GM19328 (cell line): Measurements from ENCODE around the gene EFNA2.

ENCODE experiments used
- ATAC-seq: cut with Tn5 transposase; IDR thresholded peaks from one replicate; pipeline ENCODE4 v1.9.1; 2021; ENCODE audit warnings: mild to moderate bottlenecking, moderate library complexity; ENCODE audit not compliant: unreplicated experiment

Gene EFNA2

DNA sequence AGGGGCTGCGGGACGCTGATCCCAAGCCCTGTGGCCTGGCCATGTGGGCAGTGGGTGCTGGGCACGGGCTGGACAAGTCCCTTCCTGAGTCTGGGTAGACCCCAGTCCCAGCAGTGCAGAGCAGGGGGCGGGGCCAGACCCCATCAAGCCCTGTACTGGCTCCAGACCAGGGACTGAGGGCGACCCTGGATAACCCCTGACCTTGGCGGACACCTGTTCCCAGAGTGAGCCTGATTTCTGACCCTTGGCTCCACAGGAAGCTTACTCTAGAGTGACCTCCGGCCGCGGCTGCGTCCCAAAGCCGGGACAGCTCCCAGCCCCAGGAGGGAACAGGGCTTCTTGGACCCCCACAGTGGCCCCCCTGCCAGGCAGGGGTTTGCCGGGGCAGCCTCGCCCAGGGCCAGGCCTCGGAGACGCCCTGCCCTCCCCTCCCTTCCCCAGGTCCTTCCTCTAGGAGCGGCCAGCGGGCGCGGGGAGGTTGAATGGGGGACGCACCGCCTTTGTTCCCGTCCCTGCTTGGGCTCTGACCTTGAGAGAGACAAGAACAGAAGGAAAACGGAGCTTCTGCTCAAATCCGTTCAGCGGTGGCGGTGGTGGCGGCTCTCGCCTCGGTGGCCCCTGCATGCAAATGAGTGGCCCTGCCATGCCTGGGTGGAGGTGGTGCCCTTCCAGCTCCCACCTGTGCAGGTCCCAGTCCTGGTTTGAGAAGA lies 2.3 kb upstream of the EFNA2 start:
- ATAC-seq, result no peak

DNA sequence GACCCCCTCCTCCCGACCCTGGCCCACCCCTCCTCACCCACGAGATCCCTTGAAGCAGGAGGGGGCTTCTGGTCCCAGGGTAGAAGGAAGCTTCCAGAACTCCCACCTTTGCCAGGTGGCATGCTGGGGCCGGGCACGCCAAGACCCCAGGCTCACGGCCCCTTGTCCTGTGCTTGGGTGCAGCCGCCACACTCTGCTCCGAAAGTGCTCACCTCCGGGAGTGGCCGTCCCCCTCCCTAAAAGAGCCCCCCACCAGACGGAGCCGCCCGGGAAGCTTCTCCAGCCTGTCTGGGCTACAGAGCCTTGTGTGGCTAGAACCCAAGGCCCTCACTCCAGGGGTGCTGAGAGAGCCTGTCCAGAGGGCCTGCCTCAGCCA lies 1.8 kb upstream of the EFNA2 start:
- ATAC-seq, result no peak

DNA sequence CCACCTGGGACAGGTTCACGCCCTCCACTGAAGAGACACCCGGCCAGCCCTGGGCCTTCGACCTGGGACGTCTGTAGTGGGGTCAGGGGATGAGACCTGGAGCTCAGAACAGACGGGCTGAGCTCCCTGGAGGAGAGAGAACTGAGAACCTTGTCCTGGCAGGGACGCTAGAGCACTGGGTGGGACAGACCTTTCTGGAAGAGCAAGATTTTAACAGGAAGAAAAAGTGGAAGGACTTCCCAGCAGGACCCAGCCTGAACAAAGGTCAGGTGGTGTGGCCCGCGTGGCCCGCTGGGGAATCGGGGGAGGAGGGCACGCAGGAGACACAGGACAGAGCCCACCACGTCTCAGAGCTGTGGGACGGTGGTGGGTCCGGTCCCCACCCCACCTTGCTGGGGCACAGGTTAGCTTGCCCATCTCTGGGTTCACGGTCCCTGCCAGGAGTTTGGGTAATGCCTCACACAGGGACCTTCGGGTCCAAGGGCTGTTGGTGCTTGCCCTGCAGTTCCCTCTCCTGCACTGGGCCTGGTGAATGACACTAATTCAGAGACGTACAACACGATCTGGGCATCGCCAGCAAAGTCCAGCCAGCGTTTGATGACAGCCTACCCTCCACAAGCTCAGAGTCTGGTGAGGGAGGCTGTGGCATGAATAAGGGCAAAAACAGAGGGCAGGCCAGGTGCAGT lies 1.2 kb upstream of the EFNA2 start:
- no peak for ATAC-seq

DNA sequence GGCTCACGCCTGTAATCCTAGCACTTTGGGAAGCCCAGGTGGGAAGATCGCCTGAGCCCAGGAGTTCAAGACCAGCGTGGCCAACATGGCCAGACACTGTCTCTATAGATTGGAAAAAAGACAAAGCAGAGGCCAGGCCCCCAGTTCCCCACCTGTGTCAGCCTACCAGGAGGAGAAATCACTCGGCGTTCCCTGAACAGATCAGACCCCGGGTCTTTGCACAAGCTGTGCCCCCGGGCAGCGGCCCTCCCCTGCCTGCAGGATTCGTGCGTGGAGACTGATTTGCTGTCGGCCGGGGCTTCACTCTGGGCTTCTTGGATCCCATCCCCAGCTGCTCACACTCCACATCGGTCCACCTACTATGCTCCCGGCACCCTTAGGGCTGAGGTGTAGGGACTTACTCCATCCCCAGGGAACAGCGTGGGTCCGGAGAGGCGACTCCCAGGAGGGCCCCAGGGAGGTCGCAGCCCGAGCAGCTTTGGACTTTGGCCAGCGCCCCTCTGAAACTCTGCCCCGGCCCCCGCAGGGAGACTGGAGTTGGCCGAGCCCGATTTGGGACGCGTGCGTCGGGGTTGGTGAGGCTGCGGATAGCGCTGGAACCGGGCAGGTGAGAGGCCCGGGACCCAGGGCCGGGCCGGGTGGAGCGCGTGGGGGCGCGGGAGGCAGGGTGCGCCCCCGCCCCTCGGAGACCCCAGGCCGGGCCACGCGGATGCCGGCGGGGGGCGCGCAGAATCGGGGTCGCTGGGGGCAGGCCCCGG lies 515 bp upstream of the EFNA2 start:
- ATAC-seq, result no peak

DNA sequence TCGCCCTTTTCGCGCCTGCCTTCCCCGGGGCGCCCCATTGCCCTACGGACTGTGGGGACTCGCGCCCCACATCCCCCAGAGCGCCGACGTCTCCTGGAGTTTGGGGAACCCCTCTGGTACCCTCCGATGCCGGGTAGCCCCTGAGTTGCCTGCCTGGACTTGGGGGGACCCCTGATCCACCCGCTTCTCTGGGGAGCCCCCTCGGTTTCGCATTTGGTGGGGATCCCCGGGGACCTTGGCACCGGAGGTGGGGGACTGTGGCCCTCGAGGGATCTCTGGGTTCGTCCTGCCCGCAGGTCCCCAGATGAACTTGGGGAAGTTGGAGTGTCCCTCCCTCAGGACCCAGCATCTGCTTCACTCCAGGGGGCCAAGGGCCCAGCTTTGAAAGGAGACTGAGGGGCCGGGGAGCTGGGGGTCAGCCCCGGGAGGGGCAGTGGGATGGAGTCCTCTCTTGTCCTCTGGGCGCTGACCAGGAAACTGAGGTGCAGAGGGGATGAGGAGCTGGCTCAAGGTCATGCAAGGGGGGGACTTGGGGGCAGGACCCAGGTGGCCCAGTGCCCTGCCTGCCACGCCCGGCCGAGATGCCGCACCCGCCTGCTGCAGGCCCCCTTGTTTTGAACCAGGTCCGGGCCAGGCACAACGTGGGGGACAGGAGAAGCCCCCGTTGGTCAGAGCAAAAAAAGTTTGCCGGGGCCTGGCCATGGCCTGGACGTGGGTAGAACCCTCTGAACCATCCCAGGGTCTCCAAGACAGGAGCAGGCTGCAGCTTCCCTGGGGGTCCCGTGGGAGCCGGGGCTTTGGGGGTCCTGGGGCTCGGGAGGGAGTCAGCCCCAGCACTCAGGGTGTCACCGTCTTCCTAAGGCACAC lies 1.0 kb downstream of the EFNA2 start:
- ATAC-seq, result no peak

DNA sequence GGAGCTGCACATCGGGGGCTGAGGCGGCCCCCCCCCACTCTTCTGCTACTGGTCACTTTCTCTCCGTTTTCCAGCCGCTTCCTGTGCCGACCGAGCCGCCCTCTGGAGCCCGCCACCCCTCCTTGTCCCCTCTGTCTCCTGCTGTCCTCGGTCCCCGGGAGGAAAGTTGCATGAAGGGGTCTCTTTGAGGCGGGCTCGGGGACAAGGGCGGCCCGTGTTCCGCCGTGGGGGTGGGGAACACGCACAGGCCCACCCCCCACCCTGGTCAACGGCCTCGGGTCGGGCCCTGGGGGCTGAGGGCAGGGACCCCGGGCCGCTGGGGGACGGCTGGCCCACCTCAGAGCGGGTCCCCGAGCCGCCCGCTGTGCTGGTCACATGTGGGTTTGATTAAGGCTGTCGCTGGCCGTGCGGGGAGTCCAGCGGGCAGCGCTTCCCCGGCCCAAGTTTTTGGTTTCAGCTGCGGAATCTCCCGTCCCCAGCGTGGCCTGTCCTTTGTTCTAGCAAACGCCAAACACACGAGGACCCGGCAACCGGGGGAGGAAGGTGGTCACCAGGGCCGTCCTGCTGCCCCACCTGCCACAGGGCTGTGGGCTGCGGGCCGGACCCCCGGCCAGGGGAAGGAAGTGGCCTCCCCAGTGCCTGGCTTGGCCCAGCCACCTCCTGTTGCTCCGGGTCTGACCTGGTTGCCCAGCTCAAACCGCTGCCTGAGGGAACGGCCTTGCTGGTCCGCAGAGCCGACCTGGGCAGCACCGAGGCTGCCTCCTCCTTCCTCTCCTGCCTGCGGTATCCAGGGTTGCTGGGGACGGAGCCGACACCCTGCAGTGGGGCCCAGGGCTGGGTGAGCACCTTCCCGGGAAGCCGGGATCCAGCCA lies 1.9 kb downstream of the EFNA2 start:
- no peak for ATAC-seq

DNA sequence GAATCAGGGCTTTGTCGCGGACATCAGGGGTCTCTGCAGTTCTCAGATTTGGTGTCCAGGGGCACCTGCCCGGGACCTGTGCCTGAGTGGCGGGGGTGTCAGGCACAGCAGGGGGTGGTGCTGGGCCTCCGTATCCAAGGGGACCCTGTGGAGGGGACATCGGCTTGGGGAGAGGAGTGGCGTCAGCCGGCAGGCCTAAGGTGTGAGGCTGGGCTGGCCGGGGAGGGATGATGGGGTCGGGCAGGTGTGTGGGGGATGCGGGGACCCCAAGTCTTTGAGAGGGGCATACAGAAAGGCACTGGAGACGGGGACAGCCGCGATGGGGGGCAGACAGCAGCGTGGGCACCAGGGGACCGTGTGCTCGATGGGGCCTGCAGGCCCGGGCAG lies 2.5 kb downstream of the EFNA2 start:
- ATAC-seq, result no peak

DNA sequence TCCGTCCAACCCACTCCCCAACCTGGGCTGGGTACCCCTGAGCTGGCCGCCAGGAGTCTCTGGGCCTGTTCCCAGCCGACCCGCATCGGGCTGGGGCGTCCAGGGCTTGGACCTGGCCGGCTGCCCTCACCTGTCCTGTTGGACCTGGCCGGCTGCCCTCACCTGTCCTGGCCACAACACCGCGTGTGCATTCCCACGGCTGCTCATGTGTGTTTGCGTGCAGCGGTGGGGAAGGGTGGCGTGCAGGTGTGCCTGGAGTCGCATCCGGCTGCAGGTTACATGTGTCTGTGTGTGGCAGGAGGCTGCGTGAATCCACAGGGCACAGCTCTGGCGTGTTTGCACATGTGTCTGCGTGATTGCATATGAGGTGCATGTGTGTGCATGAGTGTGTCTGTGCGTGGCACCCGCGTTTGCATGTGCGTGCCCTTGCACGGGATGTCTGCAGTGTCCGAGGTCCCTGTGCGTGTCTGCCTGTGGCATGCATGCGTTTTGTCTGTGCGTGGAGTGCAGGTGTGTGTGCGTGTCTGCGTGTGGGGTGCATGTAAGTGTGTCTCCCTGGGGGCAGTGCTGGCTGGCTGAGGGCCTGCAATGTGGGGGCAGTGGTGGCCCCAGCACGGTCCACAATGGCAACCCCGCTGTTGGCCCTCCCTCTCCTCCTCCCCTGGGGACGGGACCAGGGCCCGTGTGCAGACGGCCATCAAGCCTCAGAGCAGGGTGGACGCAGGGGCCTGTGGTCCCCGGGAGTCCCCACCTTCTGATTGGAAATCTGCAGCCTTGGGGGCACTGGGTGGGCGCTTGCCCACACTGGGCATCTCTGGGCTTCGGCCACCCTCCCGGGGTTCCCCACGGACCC lies 3.4 kb downstream of the EFNA2 start:
- no peak for ATAC-seq

DNA sequence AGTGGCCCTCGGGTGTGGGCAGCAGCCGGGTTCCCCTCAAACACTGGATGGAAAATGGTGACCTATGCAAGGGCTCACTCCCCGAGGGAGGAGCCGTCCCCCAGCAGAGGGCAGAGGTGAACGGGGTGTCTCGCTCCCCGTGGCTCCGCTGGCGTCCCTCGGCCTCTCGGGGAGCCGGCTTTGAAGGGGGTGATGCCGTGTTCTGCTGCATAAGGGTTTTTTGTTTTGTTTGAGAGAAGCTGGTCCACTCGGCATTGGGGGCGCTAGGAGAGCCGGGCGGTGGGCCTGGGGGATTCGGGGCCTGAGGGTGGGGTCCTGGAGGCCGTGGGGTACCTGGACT lies 4.0 kb downstream of the EFNA2 start:
- ATAC-seq, result no peak

DNA sequence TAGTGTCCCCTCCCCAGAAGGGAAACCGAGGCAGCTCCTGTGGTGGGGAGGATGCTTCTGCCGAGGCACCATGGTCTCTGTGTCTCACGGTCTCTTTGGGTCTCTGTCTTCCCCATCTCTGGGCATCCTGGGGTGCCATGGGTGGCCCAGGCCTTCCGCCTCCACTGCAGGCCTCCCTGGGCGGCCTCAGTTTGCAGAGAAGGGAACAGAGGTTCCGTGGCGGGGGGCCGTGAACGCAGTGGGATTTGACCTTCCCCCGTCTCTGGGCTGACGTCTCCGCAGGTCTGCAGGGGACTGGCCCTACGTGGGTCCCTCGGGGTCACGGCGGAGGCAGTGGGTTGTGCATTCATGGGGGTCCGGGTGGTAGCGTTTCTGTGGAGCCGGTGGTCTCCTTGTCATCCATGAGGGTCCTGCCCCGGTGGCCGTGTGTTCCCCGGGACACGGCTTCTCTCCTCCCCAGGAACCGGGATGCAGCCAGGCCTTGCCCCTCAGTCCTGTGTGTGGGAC lies 4.6 kb downstream of the EFNA2 start:
- no peak for ATAC-seq

DNA sequence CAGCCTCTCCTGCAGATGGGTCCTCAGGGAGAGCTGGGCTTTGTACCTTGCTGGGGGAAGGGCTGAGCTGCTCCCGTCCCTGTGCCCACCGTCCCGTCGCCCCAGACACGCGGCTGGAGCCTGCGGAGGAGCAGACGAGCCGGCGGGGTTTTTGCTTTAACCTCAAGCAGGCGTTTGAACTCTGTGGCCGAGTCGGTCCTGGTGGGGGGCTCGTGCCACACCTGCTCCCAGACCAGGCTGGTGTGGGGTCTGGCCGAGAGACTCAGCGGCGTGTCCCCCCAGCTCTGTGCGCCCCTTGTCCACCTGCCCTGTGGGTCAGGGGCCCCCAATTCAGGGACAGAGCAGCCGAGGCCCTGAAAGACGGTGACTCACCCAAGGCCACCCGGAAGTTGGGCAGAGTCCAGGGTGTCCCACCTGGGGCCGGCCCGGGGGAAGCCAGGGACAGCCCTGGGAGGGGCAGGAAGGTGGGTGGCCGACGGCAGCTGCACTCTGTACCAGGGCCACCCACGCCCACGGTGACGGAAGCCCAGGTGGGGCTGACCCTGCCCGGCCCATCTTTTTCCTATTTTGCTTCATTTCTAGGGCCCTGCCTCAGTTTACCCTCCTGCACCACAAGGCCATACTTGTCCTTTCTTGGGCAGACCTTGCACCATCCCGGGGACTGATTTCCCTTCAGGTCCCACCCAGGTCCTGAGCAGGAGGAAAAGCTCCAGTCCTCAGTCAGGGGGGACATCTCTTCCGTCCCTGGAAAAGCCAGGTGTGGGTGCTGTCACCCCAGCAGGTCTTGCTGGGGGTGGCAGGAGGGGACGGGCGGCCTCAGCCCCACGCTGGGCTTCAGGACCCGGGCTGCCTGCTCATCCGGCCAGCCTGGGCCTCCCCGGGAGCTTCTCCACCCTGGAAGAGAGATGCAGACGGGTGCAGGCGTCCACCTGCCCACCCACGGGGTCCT lies 5.3 kb downstream of the EFNA2 start:
- ATAC-seq, result no peak

DNA sequence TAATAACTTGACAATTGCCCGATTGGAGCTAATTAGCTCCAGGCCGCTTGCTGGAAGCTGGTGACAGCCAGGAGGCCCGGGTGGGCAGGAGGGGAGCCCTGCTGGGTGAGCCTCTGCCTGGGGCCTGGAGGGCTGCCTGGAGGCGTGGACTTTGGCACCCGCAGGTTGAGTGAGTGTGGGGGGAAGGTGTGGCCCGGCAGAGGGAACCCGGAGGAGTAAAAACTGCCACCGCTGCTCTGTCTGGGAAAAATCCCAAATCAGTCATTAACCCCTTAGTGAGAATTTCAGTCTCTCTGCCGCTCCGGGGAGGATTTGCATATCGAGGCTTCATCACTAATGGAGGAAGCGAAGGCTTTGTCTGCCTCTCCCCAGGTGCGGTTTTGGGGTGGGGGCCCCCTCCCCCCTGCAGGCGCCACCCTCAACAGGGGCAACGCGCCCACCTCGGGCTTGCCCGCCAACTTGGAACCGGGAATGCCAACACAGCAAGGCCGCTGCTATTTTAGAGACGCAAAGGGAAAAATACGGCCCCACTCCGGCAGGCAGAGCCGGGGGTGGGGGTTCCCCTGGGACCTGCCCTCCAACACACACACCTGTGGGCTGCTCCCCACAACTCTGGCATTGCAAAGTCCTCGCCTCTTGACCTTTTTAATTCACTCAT lies 6.2 kb downstream of the EFNA2 start:
- ATAC-seq, result no peak

DNA sequence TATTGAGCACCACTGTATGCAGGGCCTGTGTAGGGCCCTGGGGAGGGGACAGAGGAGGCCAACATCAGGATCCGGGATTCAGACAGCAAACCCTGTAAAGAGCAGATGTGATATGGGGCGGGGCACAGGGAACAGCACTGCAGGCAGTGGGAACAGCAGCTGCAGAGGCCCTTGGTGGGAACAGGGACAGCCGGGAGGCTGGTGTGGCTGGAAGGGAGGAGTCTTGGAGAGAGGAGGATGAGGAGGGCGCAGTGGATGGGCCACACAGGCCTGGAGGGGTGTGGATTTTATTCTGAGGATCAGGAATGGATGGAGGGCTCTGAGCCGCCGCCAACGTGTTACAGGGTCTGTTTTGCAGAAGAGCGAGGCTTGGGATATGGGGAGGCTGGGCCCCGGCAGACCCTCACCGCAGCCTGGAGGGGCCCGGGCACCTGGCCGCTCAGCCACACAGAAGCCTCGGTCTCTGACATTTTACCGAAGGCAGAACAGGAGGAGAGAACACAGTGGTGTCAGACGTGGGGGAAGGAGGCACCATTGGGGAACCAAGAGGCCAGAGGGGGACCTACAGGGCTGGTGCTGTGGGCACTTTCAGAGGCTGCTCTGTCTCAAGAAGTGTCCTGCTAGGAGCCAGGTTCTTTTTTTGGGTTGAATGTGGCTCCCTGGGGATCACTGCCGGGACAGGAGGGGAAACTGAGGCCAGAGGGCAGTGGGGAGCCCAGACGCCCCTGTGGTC lies 6.9 kb downstream of the EFNA2 start:
- ATAC-seq, result no peak

DNA sequence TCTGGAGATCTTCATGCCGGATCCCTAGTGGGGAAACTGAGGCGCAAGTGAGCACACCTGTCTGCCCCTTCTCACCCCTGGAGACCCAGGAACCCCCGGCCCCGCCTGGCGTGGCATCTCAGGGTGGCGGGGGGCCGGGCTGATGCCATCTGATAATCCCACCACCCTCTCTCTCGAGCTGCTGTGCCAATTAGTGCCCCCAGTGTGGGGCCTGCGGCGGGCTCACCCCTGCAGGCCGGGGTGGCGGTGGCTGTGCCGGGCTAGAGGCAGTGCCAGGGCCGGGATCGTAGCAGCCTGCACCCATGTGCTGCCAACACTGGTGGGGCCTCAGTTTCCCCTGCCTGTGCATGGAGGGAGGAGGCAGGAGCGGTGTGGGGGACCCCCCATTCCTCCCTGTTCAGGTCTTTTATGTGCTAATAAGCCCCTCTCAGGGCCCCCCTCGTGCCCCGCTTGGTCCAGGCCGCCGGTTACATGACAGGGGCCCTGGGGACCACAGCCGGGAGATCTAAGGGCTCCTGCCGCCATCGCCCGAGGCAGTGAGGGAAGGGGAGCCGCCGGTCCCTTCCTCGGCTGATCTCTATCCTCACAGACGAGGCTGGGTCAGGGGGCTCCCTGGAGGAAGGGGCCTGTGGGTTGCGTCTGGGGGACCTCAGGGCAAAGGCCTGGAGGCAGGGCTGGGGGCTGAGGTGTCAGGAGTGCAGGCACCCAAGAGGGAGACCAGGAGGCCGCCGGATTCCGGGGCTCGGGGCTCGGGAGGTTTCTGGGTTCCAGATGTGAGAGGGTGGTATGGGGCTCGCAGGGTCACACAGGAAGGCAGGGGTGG lies 8.3 kb downstream of the EFNA2 start:
- no peak for ATAC-seq

DNA sequence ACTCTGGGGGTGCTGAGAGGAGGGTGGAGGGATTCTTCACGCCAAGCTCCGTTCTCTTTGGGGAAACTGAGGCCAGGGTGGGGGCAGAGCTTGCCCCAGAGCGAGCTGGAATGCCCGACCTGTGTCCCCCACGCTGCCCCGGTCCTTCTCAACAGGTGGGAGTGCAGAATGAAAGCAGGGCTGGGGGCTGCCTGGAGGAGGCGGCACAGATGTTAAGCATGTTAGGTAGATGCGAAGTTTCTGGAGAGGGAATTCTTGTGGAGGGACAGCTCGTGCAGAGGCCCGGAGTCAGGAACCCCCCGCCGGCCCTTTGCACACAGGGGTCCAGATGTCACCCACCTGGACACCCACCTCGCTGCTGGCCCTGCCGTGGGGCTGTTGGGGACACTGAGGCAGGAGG lies 9.0 kb downstream of the EFNA2 start:
- ATAC-seq, result no peak
